Uterus (tissue), 2 donors: Measurements from ENCODE around the gene KRTAP4-2.

Experiments
- POLR2A ChIP-seq, 2 donors: fragments of 450-650 bp; IDR thresholded peaks; one replicate each; pipeline ENCODE4 v1.6.1; 2016; ENCODE audit warnings: antibody characterized with exemption in 2 of 2, mild to moderate bottlenecking in 1 of 2, moderate library complexity in 1 of 2
- TF ChIP-seq, protein P1 (sequence below), 4 experiments: fragments of 200-600 bp in 2 of 4; fragments of 450-650 bp in 2 of 4; sonication (generic) in 2 of 4; IDR thresholded peaks; one replicate each; pipeline ENCODE4 v1.5.1; 2016 to 2019; ENCODE audit warnings: antibody characterized with exemption in 4 of 4, mild to moderate bottlenecking in 2 of 4, moderate library complexity in 1 of 4

DNA sequence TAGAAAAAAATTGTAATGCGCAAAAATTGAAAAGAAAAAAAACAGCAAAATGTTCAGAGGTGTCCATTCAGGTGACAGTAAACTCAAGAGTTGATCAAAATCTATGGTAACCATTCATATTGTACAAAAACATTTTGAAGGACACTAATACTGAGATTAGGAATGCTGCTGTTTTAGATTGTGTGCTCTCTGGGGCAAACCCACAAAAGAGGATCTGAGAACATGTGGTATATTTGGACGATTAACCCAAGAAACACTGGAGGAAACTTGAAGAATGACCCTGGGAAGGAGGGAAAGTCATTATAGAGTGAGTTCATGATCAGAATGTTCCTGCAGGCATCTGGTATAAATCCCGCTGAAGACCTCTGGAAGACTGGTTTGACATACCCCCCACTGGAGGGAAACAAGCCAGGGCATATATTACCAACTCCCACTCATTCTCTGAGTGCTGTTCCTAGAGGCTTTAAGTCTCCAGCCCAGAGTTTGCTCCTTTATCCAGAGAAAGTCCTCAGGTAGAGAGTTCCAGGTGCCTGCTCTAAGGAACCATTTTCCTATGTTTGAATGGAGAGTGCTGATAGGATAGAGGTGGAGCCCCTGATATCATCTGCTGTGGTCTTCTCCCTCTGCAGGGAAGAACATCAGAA, 1.2 kb downstream of the KRTAP4-2 start:
- TF ChIP-seq, protein P1, sequence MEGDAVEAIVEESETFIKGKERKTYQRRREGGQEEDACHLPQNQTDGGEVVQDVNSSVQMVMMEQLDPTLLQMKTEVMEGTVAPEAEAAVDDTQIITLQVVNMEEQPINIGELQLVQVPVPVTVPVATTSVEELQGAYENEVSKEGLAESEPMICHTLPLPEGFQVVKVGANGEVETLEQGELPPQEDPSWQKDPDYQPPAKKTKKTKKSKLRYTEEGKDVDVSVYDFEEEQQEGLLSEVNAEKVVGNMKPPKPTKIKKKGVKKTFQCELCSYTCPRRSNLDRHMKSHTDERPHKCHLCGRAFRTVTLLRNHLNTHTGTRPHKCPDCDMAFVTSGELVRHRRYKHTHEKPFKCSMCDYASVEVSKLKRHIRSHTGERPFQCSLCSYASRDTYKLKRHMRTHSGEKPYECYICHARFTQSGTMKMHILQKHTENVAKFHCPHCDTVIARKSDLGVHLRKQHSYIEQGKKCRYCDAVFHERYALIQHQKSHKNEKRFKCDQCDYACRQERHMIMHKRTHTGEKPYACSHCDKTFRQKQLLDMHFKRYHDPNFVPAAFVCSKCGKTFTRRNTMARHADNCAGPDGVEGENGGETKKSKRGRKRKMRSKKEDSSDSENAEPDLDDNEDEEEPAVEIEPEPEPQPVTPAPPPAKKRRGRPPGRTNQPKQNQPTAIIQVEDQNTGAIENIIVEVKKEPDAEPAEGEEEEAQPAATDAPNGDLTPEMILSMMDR (IDR thresholded peaks at IDR 0.05): no peak
- TF ChIP-seq POLR2A (IDR thresholded peaks at IDR 0.05): no peak
